ENCODE results near the gene MMP15.

GRCh38 chr16:58076514-58076913, 51.0 kb downstream of the MMP15 start:
- TF ChIP-seq POLR2A (IDR thresholded peaks at IDR 0.05) (no peak), CTCF (IDR thresholded peaks at IDR 0.05) (no peak)

Measured in uterus (tissue), 2 donors.